Panc1 (cell line): ENCODE results near the gene SH3GLB1. TPM values are rescaled to one million over a fixed set of nuclear protein-coding genes. Genes with fewer than 3 reads are reported as not detected.

ENCODE experiments used
- ATAC-seq: fragments of 200-7000 bp; cut with Tn5 transposase; 2 replicates; pipeline ENCODE4 v1.9.1; 2020; ENCODE audit warnings: mild to moderate bottlenecking, moderate library complexity
- BruUV-seq: library from RNA; stranded (reverse); fragments of 400-500 nt; replicated peaks from 2 replicates; lab custom pipeline; 2021; lab: Mats Ljungman, UMichigan
- CTCF ChIA-PET: fragments of 300-600 bp; sonication (Branson Sonifier 250); formaldehyde crosslinking; loops from one replicate; lab custom pipeline; 2022; ENCODE audit warnings: antibody characterized with exemption; lab: Charles Lee
- POLR2A ChIA-PET: fragments of 300-600 bp; sonication (Branson Sonifier 250); formaldehyde crosslinking; loops from one replicate; lab custom pipeline; 2022; ENCODE audit warnings: antibody characterized with exemption; lab: Charles Lee
- DNase-seq: peaks from one replicate; pipeline ENCODE4 v3.0.0-alpha.2; 2010; ENCODE audit warnings: low read depth, low spot score
- H3K27ac ChIP-seq: 2 replicates; pipeline ENCODE4 v1.5.1; 2011; ENCODE audit warnings: mild to moderate bottlenecking, low read length, inconsistent platforms
- H3K27me3 ChIP-seq: fragments of 200-500 bp; sonication (Bioruptor generic); 2 replicates; pipeline ENCODE4 v1.6.0; 2014; ENCODE audit warnings: low read length, inconsistent platforms; ENCODE audit not compliant: control insufficient read depth, insufficient read depth
- H3K36me3 ChIP-seq: fragments of 200-500 bp; sonication (Bioruptor generic); 2 replicates; pipeline ENCODE4 v1.5.1; 2014; ENCODE audit warnings: inconsistent platforms, mild to moderate bottlenecking, low read length, moderate library complexity; ENCODE audit not compliant: control insufficient read depth, insufficient read depth
- H3K4me1 ChIP-seq: 2 replicates; pipeline ENCODE4 v1.5.1; 2011; ENCODE audit warnings: inconsistent platforms, mild to moderate bottlenecking, low read length, moderate library complexity; ENCODE audit not compliant: control insufficient read depth, insufficient read depth
- H3K4me3 ChIP-seq, 2 experiments: 2 replicates each; pipeline ENCODE4 v1.5.1; 2011 to 2012; ENCODE audit warnings: low read depth in 2 of 2, low read length in 2 of 2, mild to moderate bottlenecking in 2 of 2, inconsistent platforms in 1 of 2, moderate library complexity in 1 of 2
- H3K9me3 ChIP-seq: fragments of 200-500 bp; sonication (Bioruptor generic); 2 replicates; pipeline ENCODE4 v1.5.1; 2014; ENCODE audit warnings: low read depth, mild to moderate bottlenecking, inconsistent platforms, low read length, moderate library complexity; ENCODE audit not compliant: control insufficient read depth, insufficient read depth
- POLR2AphosphoS5 ChIP-seq: IDR thresholded peaks from 2 replicates; pipeline ENCODE4 v1.6.1; 2012; ENCODE audit warnings: mild to moderate bottlenecking, low read depth, low read length, moderate library complexity
- SIN3A ChIP-seq: IDR thresholded peaks from 2 replicates; pipeline ENCODE4 v1.6.1; 2012; ENCODE audit warnings: low read depth, mild to moderate bottlenecking, low read length, moderate library complexity, borderline replicate concordance; ENCODE audit not compliant: insufficient read depth
- TCF7L2 ChIP-seq: IDR thresholded peaks from 2 replicates; pipeline ENCODE4 v1.6.1; 2011; ENCODE audit warnings: mild to moderate bottlenecking, low read depth, low read length, inconsistent platforms
- in situ Hi-C: cut with HindIII; loops from 2 replicates; pipeline ENCODE4 v1.10.0; 2016; ENCODE audit warnings: low sequenced_read_pairs, low pct_unique_long_range_greater_than_20kb
- intact Hi-C: fragments of 100-400 bp; cut with micrococcal nuclease; formaldehyde crosslinking; loops from one replicate; pipeline ENCODE4 v1.10.0; 2022; ENCODE audit not compliant: unreplicated experiment
- total RNA-seq: library from RNA; stranded (reverse); gene quantifications from one replicate; pipeline ENCODE4 v1.2.1, GENCODE V29; 2021; ENCODE audit not compliant: unreplicated experiment
- TF ChIP-seq, protein P1 (sequence below), 2 experiments: IDR thresholded peaks; 2 replicates each; pipeline ENCODE4 v1.6.1; 2011 to 2012; ENCODE audit warnings: low read depth in 2 of 2, control low read depth in 1 of 2, low read length in 1 of 2, mild to moderate bottlenecking in 1 of 2, moderate library complexity in 1 of 2; ENCODE audit not compliant: insufficient read depth in 1 of 2
- TF ChIP-seq, protein P2 (sequence below): fragments of 450-650 bp; IDR thresholded peaks from 2 replicates; pipeline ENCODE4 v1.5.1; 2017; ENCODE audit warnings: mild to moderate bottlenecking

Gene SH3GLB1
- total RNA-seq, 1 experiment from 2014 or later = 94.3 TPM

DNA sequence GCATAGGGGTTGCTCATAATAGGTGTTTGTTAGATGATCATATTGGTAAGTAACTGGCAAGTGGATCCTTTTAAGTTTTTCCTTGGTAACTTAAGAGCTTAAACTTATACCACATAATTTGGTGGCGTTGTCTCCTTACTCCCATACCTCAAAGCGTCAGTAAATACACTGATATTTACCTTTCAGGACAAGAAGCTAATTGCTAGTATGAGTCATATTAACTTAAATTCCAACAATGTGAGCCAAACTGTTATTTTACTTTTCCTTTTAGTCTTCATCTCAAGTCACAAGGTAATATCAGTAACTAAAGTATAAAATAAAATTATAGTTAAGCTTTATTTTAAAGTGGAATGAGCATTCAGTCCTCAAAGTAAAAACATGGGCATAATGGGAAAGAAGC lies 9.0 kb upstream of the SH3GLB1 start:
- ATAC-seq (no peak), DNase-seq (no peak)
- TF ChIP-seq, protein P1, sequence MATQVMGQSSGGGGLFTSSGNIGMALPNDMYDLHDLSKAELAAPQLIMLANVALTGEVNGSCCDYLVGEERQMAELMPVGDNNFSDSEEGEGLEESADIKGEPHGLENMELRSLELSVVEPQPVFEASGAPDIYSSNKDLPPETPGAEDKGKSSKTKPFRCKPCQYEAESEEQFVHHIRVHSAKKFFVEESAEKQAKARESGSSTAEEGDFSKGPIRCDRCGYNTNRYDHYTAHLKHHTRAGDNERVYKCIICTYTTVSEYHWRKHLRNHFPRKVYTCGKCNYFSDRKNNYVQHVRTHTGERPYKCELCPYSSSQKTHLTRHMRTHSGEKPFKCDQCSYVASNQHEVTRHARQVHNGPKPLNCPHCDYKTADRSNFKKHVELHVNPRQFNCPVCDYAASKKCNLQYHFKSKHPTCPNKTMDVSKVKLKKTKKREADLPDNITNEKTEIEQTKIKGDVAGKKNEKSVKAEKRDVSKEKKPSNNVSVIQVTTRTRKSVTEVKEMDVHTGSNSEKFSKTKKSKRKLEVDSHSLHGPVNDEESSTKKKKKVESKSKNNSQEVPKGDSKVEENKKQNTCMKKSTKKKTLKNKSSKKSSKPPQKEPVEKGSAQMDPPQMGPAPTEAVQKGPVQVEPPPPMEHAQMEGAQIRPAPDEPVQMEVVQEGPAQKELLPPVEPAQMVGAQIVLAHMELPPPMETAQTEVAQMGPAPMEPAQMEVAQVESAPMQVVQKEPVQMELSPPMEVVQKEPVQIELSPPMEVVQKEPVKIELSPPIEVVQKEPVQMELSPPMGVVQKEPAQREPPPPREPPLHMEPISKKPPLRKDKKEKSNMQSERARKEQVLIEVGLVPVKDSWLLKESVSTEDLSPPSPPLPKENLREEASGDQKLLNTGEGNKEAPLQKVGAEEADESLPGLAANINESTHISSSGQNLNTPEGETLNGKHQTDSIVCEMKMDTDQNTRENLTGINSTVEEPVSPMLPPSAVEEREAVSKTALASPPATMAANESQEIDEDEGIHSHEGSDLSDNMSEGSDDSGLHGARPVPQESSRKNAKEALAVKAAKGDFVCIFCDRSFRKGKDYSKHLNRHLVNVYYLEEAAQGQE (IDR thresholded peaks at IDR 0.05; ENCODE audit: insufficient read depth in 1 of 2, low read depth in 2 of 2, low read length in 1 of 2) = no peak
- TF ChIP-seq SIN3A (no peak), TCF7L2 (no peak), POLR2AphosphoS5 (no peak)
- TF ChIP-seq, protein P2, sequence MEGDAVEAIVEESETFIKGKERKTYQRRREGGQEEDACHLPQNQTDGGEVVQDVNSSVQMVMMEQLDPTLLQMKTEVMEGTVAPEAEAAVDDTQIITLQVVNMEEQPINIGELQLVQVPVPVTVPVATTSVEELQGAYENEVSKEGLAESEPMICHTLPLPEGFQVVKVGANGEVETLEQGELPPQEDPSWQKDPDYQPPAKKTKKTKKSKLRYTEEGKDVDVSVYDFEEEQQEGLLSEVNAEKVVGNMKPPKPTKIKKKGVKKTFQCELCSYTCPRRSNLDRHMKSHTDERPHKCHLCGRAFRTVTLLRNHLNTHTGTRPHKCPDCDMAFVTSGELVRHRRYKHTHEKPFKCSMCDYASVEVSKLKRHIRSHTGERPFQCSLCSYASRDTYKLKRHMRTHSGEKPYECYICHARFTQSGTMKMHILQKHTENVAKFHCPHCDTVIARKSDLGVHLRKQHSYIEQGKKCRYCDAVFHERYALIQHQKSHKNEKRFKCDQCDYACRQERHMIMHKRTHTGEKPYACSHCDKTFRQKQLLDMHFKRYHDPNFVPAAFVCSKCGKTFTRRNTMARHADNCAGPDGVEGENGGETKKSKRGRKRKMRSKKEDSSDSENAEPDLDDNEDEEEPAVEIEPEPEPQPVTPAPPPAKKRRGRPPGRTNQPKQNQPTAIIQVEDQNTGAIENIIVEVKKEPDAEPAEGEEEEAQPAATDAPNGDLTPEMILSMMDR = no peak
- CTCF ChIA-PET = interaction anchor here (0.9 to 2.6 kb wide), 2 partner anchors 9 kb away, joined by 3 to 9 read pairs; partner anchors contain the start of gene SH3GLB1
- in situ Hi-C loops (no loop called here), intact Hi-C loops (no loop called here)
- Histone ChIP-seq H3K27ac (no peak overlapping the region), H3K9me3 (no peaks in the 10 kb centered on the region), H3K4me3 (no peak overlapping the region), H3K4me1 (no peaks in the 10 kb centered on the region), H3K36me3 (no peaks in the 10 kb centered on the region), H3K27me3 (peaks cover 36% of the 10 kb centered on the region)
- POLR2A ChIA-PET = no interaction called here
- BruUV-seq = no TSS peak

DNA sequence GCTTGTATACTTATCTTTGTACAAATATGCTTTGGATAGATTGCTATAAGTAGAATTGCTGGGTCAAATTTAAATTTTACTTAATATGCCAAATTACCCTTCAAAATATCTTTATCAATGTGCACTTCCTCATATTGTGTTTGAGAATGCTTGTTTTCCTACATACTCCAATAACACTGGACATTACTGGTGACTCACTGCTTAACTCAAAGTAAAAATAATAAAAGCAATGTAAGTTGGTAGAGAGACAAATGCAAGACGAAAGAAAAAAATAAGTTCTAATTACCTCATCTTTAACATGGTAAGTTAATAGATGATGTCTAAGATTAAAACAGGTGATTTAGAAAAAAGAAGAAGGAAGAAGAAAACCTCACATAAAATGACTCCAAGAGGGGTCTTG lies 7.9 kb upstream of the SH3GLB1 start:
- DNase-seq = no peak
- Histone ChIP-seq H3K9me3 (no peaks in the 10 kb centered on the region), H3K4me1 (no peaks in the 10 kb centered on the region), H3K4me3 (no peak overlapping the region), H3K27ac (no peak overlapping the region), H3K36me3 (no peaks in the 10 kb centered on the region), H3K27me3 (peaks cover 36% of the 10 kb centered on the region)
- BruUV-seq = no TSS peak
- ChIA-PET POLR2A (no interaction called here), CTCF (no interaction called here)
- TF ChIP-seq SIN3A = no peak
- TF ChIP-seq, protein P1 (IDR thresholded peaks at IDR 0.05; ENCODE audit: insufficient read depth in 1 of 2, low read depth in 2 of 2, low read length in 1 of 2) = no peak
- TF ChIP-seq TCF7L2 = no peak
- TF ChIP-seq POLR2AphosphoS5 = no peak
- TF ChIP-seq, protein P2 = no peak
- no peak for ATAC-seq
- in situ Hi-C loops = no loop called here
- intact Hi-C loops = no loop called here
